A549 (cell line): Measurements from ENCODE around the gene RHBG. TPM values are rescaled to one million over a fixed set of nuclear protein-coding genes. Genes with fewer than 3 reads are reported as not detected.

Experiments used
- ATAC-seq, 2 experiments: fragments of 200-7000 bp in 1 of 2; fragments of >200 bp in 1 of 2; cut with Nextera tagmentation in 1 of 2; cut with Tn5 transposase in 1 of 2; 3 replicates each; pipeline versions ENCODE4 v1.8.0 to v1.9.1; 2018 to 2020; ENCODE audit warnings: mild to moderate bottlenecking in 1 of 2, moderate library complexity in 1 of 2
- CTCF ChIA-PET: fragments of 300-600 bp; sonication (Branson Sonifier 250); formaldehyde crosslinking; extraction: SDS; loops from one replicate; lab custom pipeline; 2021; ENCODE audit warnings: antibody characterized with exemption, inconsistent platforms; lab: Yijun Ruan, JAX
- POLR2A ChIA-PET: fragments of 350-600 bp; formaldehyde crosslinking; extraction: SDS; loops from one replicate; lab custom pipeline; 2021; ENCODE audit warnings: antibody characterized with exemption, inconsistent platforms; lab: Yijun Ruan, JAX
- DNase-seq, 2 experiments: peaks; one replicate each; pipeline versions ENCODE4 v3.0.0 to v3.0.0-alpha.2; 2011 to 2016; ENCODE audit warnings: low read depth in 1 of 2, low spot score in 1 of 2
- FAIRE-seq: peaks from 2 replicates; lab custom pipeline; 2011; peaks lifted over from hg19 to GRCh38; lab: Jason Lieb, UNC
- H3K27ac ChIP-seq, 2 experiments: fragments of >200 bp; sonication (Bioruptor Twin); formaldehyde crosslinking; 3 replicates each; pipeline ENCODE4 v1.5.1; 2016 to 2017
- H3K4me1 ChIP-seq: fragments of >200 bp; sonication (Bioruptor Twin); formaldehyde crosslinking; 3 replicates; pipeline ENCODE4 v1.6.1; 2016
- H3K4me2 ChIP-seq: fragments of >200 bp; sonication (Bioruptor Twin); formaldehyde crosslinking; 3 replicates; pipeline ENCODE4 v1.6.1; 2016
- H3K4me3 ChIP-seq: fragments of >200 bp; sonication (Bioruptor Twin); formaldehyde crosslinking; 3 replicates; pipeline ENCODE4 v1.5.1; 2016
- H3K9me3 ChIP-seq: fragments of >200 bp; sonication (Bioruptor Twin); formaldehyde crosslinking; 3 replicates; pipeline ENCODE4 v1.6.1; 2016
- CHD4 ChIP-seq: fragments of 200-600 bp; sonication (generic); IDR thresholded peaks from 2 replicates; pipeline ENCODE4 v1.6.1; 2016; ENCODE audit warnings: antibody characterized with exemption, mild to moderate bottlenecking, borderline replicate concordance
- EHF ChIP-seq: fragments of 250-450 bp; sonication (Bioruptor Pico); IDR thresholded peaks from 2 replicates; pipeline ENCODE4 v1.5.0; 2020; ENCODE audit warnings: mild to moderate bottlenecking
- EHMT2 ChIP-seq: fragments of 200-600 bp; sonication (generic); IDR thresholded peaks from 2 replicates; pipeline ENCODE4 v1.6.1; 2016; ENCODE audit warnings: antibody characterized with exemption, low read depth, mild to moderate bottlenecking, moderate library complexity
- EP300 ChIP-seq, 2 experiments: fragments of >200 bp; sonication (Bioruptor Twin); formaldehyde crosslinking; IDR thresholded peaks; 2 replicates in 1 of 2; 3 replicates in 1 of 2; pipeline ENCODE4 v1.6.1; 2016 to 2017
- FOSB ChIP-seq: fragments of 250-450 bp; sonication (Bioruptor Pico); IDR thresholded peaks from 2 replicates; pipeline ENCODE4 v1.5.0; 2020; ENCODE audit warnings: mild to moderate bottlenecking, moderate library complexity
- HOXA7 ChIP-seq: fragments of 250-450 bp; sonication (Bioruptor Pico); IDR thresholded peaks from 2 replicates; pipeline ENCODE4 v1.5.0; 2020; ENCODE audit warnings: mild to moderate bottlenecking, moderate library complexity
- HOXB13 ChIP-seq: fragments of 250-450 bp; sonication (Bioruptor Pico); IDR thresholded peaks from 2 replicates; pipeline ENCODE4 v1.5.0; 2020; ENCODE audit warnings: low read depth, mild to moderate bottlenecking, moderate library complexity
- JUNB ChIP-seq: fragments of >200 bp; sonication (Bioruptor Twin); formaldehyde crosslinking; IDR thresholded peaks from 2 replicates; pipeline ENCODE4 v1.6.1; 2016
- KDM5A ChIP-seq: fragments of 200-600 bp; sonication (generic); IDR thresholded peaks from 2 replicates; pipeline ENCODE4 v1.6.1; 2016; ENCODE audit warnings: antibody characterized with exemption, mild to moderate bottlenecking
- MAZ ChIP-seq: fragments of 150-350 bp; IDR thresholded peaks from 2 replicates; pipeline ENCODE4 v1.6.1; 2014; ENCODE audit warnings: antibody characterized with exemption, low read depth, low read length, borderline replicate concordance
- MYC ChIP-seq: IDR thresholded peaks from 2 replicates; pipeline ENCODE4 v1.6.1; 2012; ENCODE audit warnings: mild to moderate bottlenecking, inconsistent platforms, low read length, improper control_type of control experiment, borderline replicate concordance
- NR3C1 ChIP-seq: fragments of >200 bp; sonication (Bioruptor Twin); formaldehyde crosslinking; IDR thresholded peaks from 3 replicates; pipeline ENCODE4 v1.6.1; 2017
- POLR2AphosphoS2 ChIP-seq: conservative IDR thresholded peaks from 2 replicates; pipeline ENCODE4 v1.6.1; 2012; ENCODE audit warnings: low read length, improper control_type of control experiment, inconsistent platforms
- RAD21 ChIP-seq, 2 experiments: fragments of >200 bp in 1 of 2; sonication (Bioruptor Twin) in 1 of 2; formaldehyde crosslinking in 1 of 2; IDR thresholded peaks in 1 of 2; conservative IDR thresholded peaks in 1 of 2; 2 replicates in 1 of 2; 3 replicates in 1 of 2; pipeline ENCODE4 v1.6.1; 2012 to 2018; ENCODE audit warnings: inconsistent platforms in 1 of 2
- RCOR1 ChIP-seq: fragments of 150-350 bp; IDR thresholded peaks from 2 replicates; pipeline ENCODE4 v1.6.1; 2014; ENCODE audit warnings: antibody characterized with exemption, low read length, low read depth
- ZC3H11A ChIP-seq: fragments of 450-650 bp; IDR thresholded peaks from 2 replicates; pipeline ENCODE4 v1.6.1; 2014; ENCODE audit warnings: antibody characterized with exemption, mild to moderate bottlenecking
- ZNF302 ChIP-seq: fragments of 250-450 bp; sonication (Bioruptor Pico); IDR thresholded peaks from 2 replicates; pipeline ENCODE4 v1.9.0; 2021; ENCODE audit warnings: inconsistent platforms, mild to moderate bottlenecking, moderate library complexity
- WGBS: methylation state at CpG from one replicate; pipeline ENCODE4 v1.1.6; 2017; ENCODE audit errors: missing lambda C conversion rate; 5-methylcytosine and 5-hydroxymethylcytosine counted together
- polyA plus RNA-seq, 4 experiments: library from polyadenylated mRNA; depleted of rRNA in 3 of 4; stranded (reverse); fragments of >200 nt; fragmentation: RNase III in 1 of 4; extraction: RNeasy Plus Mini Kit Qiagen cat#74134 plus additional on column Dnase treatment in 1 of 4; gene quantifications; 2 replicates in 3 of 4; 3 replicates in 1 of 4; pipeline ENCODE4 v1.2.3, GENCODE V29; 2011 to 2017
- TF ChIP-seq, protein P1 (sequence below): fragments of 250-450 bp; sonication (Bioruptor Pico); IDR thresholded peaks from 2 replicates; pipeline ENCODE4 v1.5.0; 2020; ENCODE audit warnings: low read depth, mild to moderate bottlenecking, moderate library complexity
- TF ChIP-seq, protein P2 (sequence below): fragments of >200 bp; sonication (Bioruptor Twin); formaldehyde crosslinking; IDR thresholded peaks from 2 replicates; pipeline ENCODE4 v1.6.1; 2016
- TF ChIP-seq, protein P3 (sequence below): fragments of 200-600 bp; sonication (generic); IDR thresholded peaks from 2 replicates; pipeline ENCODE4 v1.6.1; 2016; ENCODE audit warnings: antibody characterized with exemption, mild to moderate bottlenecking, moderate library complexity
- TF ChIP-seq, protein P4 (sequence below): IDR thresholded peaks from 2 replicates; pipeline ENCODE4 v1.6.1; 2012
- TF ChIP-seq, protein P5 (sequence below): fragments of 450-650 bp; IDR thresholded peaks from 2 replicates; pipeline ENCODE4 v1.6.1; 2014; ENCODE audit warnings: antibody characterized with exemption

Gene RHBG
- polyA plus RNA-seq, 2 of the 4 experiments (the other 2 are of a cell fraction), result 0.06 TPM; not detected in 1

DNA sequence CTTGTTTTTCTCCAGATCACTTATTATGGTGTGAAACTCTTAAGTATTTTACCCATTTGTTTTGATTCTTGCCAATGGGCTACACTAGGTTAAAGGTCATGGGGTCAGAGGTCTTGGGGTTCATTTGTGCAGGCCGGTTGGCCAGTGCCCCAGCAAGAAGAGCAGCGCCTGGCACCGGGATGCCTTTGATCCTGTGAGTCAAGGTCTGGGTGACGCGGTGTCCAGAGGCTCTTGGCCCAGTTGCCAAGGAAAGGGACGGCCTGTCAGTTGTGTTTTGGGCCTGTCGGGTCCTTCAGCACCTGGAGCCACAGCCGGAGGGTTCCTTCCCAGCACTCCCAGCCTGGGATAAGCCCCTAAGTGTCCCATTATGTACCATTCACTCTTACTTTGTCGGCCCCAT is 25.1 kb downstream of the RHBG start:
- WGBS, result 82% methylated on average over 9 of the region's 9 CpGs
- ChIA-PET CTCF (interaction anchor here (0.9 to 31.5 kb wide), 5 partner anchors 10 to 54 kb away, joined by 3 to 543 read pairs (median 487); no protein-coding TSS in a partner anchor), POLR2A (no interaction called here)
- peaks cover 13% of the 10 kb centered on the region for H3K4me1 ChIP-seq
- no peak overlapping the region for H3K4me3 ChIP-seq
- TF ChIP-seq POLR2AphosphoS2 (no peak), ZNF302 (CRISPR knock-in tag) (no peak), NR3C1 (no peak), EHMT2 (no peak), FOSB (CRISPR knock-in tag) (no peak), HOXA7 (CRISPR knock-in tag) (no peak), EHF (CRISPR knock-in tag) (no peak), MYC (no peak), KDM5A (no peak), RAD21 (conservative IDR thresholded peaks at IDR 0.05 in 1 of 2, IDR thresholded peaks at IDR 0.05 in 1 of 2) (no peak), JUNB (no peak), HOXB13 (CRISPR knock-in tag) (no peak), MAZ (no peak)
- TF ChIP-seq, protein P1, sequence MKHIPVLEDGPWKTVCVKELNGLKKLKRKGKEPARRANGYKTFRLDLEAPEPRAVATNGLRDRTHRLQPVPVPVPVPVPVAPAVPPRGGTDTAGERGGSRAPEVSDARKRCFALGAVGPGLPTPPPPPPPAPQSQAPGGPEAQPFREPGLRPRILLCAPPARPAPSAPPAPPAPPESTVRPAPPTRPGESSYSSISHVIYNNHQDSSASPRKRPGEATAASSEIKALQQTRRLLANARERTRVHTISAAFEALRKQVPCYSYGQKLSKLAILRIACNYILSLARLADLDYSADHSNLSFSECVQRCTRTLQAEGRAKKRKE, result no peak
- TF ChIP-seq, protein P2, sequence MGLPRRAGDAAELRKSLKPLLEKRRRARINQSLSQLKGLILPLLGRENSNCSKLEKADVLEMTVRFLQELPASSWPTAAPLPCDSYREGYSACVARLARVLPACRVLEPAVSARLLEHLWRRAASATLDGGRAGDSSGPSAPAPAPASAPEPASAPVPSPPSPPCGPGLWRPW, result no peak
- TF ChIP-seq, protein P3, sequence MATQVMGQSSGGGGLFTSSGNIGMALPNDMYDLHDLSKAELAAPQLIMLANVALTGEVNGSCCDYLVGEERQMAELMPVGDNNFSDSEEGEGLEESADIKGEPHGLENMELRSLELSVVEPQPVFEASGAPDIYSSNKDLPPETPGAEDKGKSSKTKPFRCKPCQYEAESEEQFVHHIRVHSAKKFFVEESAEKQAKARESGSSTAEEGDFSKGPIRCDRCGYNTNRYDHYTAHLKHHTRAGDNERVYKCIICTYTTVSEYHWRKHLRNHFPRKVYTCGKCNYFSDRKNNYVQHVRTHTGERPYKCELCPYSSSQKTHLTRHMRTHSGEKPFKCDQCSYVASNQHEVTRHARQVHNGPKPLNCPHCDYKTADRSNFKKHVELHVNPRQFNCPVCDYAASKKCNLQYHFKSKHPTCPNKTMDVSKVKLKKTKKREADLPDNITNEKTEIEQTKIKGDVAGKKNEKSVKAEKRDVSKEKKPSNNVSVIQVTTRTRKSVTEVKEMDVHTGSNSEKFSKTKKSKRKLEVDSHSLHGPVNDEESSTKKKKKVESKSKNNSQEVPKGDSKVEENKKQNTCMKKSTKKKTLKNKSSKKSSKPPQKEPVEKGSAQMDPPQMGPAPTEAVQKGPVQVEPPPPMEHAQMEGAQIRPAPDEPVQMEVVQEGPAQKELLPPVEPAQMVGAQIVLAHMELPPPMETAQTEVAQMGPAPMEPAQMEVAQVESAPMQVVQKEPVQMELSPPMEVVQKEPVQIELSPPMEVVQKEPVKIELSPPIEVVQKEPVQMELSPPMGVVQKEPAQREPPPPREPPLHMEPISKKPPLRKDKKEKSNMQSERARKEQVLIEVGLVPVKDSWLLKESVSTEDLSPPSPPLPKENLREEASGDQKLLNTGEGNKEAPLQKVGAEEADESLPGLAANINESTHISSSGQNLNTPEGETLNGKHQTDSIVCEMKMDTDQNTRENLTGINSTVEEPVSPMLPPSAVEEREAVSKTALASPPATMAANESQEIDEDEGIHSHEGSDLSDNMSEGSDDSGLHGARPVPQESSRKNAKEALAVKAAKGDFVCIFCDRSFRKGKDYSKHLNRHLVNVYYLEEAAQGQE, result no peak
- TF ChIP-seq, protein P4, sequence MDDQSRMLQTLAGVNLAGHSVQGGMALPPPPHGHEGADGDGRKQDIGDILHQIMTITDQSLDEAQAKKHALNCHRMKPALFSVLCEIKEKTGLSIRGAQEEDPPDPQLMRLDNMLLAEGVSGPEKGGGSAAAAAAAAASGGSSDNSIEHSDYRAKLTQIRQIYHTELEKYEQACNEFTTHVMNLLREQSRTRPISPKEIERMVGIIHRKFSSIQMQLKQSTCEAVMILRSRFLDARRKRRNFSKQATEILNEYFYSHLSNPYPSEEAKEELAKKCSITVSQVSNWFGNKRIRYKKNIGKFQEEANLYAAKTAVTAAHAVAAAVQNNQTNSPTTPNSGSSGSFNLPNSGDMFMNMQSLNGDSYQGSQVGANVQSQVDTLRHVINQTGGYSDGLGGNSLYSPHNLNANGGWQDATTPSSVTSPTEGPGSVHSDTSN, result no peak
- ATAC-seq (no peak), DNase-seq (no peak), FAIRE-seq (no peak)
- H3K4me2 ChIP-seq, result no peak overlapping the region
- H3K9me3 ChIP-seq, result no peaks in the 10 kb centered on the region
- no peak overlapping the region for H3K27ac ChIP-seq

DNA sequence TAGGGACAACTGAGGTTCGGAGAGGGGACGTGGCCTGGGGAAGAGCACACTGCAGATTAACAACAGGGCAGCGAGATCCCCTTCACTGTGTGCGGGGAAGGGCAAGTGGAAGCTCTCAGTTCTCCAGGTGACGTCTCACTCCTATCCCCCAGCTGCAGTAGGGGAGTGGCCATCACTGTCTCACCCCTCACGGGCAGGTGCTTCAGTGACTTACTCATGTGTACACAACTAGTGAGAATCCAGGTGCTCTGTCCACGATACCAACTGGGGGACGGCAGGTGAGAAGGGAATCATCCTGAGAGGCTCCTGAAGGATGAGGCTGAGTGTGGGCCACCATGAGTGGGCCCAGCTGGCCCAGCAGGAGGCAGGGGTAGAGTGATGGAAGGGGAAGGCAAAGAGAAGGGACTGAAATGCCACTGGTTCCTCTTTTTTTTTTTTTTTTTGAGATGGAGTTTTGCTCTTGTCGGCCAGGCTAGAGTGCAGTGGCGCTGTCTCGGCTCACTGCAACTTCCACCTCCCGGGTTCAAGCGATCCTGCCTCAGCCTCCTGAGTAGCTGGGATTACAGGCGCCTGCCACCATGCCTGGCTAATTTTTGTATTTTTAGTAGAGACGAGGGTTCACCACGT is 25.9 kb downstream of the RHBG start:
- CTCF ChIA-PET, result interaction anchor here (0.7 to 31.5 kb wide), 7 partner anchors 10 to 53 kb away, joined by 3 to 543 read pairs (median 5); no protein-coding TSS in a partner anchor
- ATAC-seq, result no peak
- TF ChIP-seq ZC3H11A (no peak), RCOR1 (no peak), EP300 (IDR thresholded peaks at IDR 0.05) (no peak), CHD4 (no peak)
- TF ChIP-seq, protein P5, sequence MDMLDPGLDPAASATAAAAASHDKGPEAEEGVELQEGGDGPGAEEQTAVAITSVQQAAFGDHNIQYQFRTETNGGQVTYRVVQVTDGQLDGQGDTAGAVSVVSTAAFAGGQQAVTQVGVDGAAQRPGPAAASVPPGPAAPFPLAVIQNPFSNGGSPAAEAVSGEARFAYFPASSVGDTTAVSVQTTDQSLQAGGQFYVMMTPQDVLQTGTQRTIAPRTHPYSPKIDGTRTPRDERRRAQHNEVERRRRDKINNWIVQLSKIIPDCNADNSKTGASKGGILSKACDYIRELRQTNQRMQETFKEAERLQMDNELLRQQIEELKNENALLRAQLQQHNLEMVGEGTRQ, result no peak
- TF ChIP-seq, all 56 proteins: peak for 0

More for the DNA sequence above, 25.9 kb downstream of the RHBG start:
- no peak overlapping the region for H3K27ac ChIP-seq
- POLR2A ChIA-PET, result no interaction called here
- H3K9me3 ChIP-seq, result no peaks in the 10 kb centered on the region
- H3K4me2 ChIP-seq, result no peak overlapping the region
- 88% methylated on average over 15 of the region's 16 CpGs for WGBS
- no peak for FAIRE-seq
- H3K4me1 ChIP-seq, result peaks cover 17% of the 10 kb centered on the region
- no peak overlapping the region for H3K4me3 ChIP-seq
- no peak for DNase-seq
